ENCODE measurements around the gene MIPOL1.
"Not testable (repeated sequence)": the region's sequence is repeated elsewhere in the genome, so short reads cannot be mapped to it uniquely, and the experiment has no call there.

Gene MIPOL1

GRCh38 chr14:37375566-37375965 lies 177.8 kb downstream of the MIPOL1 start:
- Histone ChIP-seq H4K91ac (ENCODE audit: low read depth, low read length, poor library complexity) (no peak overlapping the region), H2AK5ac (ENCODE audit: low read depth, low read length) (no peak overlapping the region), H2BK5ac (ENCODE audit: low read length) (no peak overlapping the region), H3K36me3 (replicated peaks in 1 of 2; ENCODE audit: control insufficient read depth in 2 of 2, insufficient read depth in 2 of 2, low read length in 2 of 2) (no peaks in the 10 kb centered on the region), H3K27me3 (ENCODE audit: control insufficient read depth in 3 of 3, insufficient read depth in 3 of 3, low read depth in 1 of 3, low read length in 3 of 3) (no peaks in the 10 kb centered on the region), H2BK15ac (ENCODE audit: low read length) (no peak overlapping the region), H3K9ac (ENCODE audit: low read depth, low read length, poor library complexity) (no peak overlapping the region), H3K23ac (ENCODE audit: low read depth, low read length, poor library complexity) (no peak overlapping the region), H2BK12ac (ENCODE audit: low read length) (no peak overlapping the region), H3K9me3 (replicated peaks in 1 of 2; ENCODE audit: control insufficient read depth in 2 of 2, insufficient read depth in 1 of 2, low read depth in 1 of 2, low read length in 2 of 2) (no peaks in the 10 kb centered on the region), H3K27ac (replicated peaks; ENCODE audit: low read length) (no peak overlapping the region), H3K79me1 (ENCODE audit: low read depth, low read length) (no peaks in the 10 kb centered on the region), H4K8ac (ENCODE audit: low read depth, low read length) (no peak overlapping the region), H3K18ac (ENCODE audit: low read length) (no peak overlapping the region), H3K14ac (ENCODE audit: low read length) (no peak overlapping the region), H3K4me3 (ENCODE audit: low read length in 2 of 2) (no peak overlapping the region), H2BK120ac (ENCODE audit: low read depth, low read length) (no peak overlapping the region), H3K4ac (ENCODE audit: low read length) (no peak overlapping the region), H3K4me1 (ENCODE audit: control insufficient read depth in 2 of 2, insufficient read depth in 1 of 2, low read depth in 1 of 2, low read length in 2 of 2) (no peaks in the 10 kb centered on the region), H3K4me2 (ENCODE audit: insufficient read depth, low read length, poor library complexity, severe bottlenecking) (no peak overlapping the region), H2AFZ (ENCODE audit: low read length) (no peak overlapping the region)
- DNase-seq (ENCODE audit: low spot score), result no peak

DNA sequence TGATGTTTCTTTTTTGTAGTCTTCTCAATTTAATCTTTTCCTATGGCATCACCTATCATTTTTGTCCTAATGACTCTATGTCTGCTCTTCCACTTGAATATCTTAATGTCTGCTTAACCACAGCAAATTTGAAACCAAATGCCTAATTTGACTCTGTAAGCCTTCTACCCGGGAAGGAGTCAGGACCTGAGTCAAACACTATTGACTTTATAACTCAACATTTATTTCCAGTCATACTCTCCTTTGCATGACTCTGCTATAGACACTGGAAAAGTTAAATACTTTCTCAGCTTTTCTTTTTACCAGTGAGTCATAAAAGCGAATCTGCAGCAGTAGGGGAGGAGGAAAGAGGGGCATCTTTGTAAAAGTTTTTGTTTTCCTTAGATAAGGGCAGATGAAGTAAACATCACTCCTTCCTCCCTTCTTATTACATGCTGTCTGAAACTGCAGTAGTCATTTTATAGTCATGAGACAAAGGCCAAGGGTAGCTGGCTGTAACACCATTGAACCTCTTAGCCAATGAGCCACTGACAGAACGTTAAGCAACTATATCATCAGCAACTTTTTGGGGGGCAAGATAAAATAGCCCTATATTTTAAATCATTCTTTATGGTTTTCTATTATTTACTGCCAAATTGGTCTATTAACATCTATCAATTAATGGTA lies 179.3 kb downstream of the MIPOL1 start:
- Histone ChIP-seq H3K79me1 (ENCODE audit: low read depth, low read length) (no peaks in the 10 kb centered on the region), H3K9ac (ENCODE audit: low read depth, low read length, poor library complexity) (no peak overlapping the region), H3K9me3 (replicated peaks in 1 of 2; ENCODE audit: control insufficient read depth in 2 of 2, insufficient read depth in 1 of 2, low read depth in 1 of 2, low read length in 2 of 2) (no peaks in the 10 kb centered on the region), H3K4me1 (ENCODE audit: control insufficient read depth in 2 of 2, insufficient read depth in 1 of 2, low read depth in 1 of 2, low read length in 2 of 2) (no peaks in the 10 kb centered on the region), H3K27me3 (ENCODE audit: control insufficient read depth in 3 of 3, insufficient read depth in 3 of 3, low read depth in 1 of 3, low read length in 3 of 3) (no peaks in the 10 kb centered on the region), H3K14ac (ENCODE audit: low read length) (no peak overlapping the region), H3K27ac (replicated peaks; ENCODE audit: low read length) (no peak overlapping the region), H3K36me3 (replicated peaks in 1 of 2; ENCODE audit: control insufficient read depth in 2 of 2, insufficient read depth in 2 of 2, low read length in 2 of 2) (no peaks in the 10 kb centered on the region), H3K23ac (ENCODE audit: low read depth, low read length, poor library complexity) (no peak overlapping the region), H2BK5ac (ENCODE audit: low read length) (no peak overlapping the region), H4K8ac (ENCODE audit: low read depth, low read length) (no peak overlapping the region), H2BK12ac (ENCODE audit: low read length) (no peak overlapping the region), H2BK15ac (ENCODE audit: low read length) (no peak overlapping the region), H2AK5ac (ENCODE audit: low read depth, low read length) (no peak overlapping the region), H2AFZ (ENCODE audit: low read length) (no peak overlapping the region), H3K4ac (ENCODE audit: low read length) (no peak overlapping the region), H4K91ac (ENCODE audit: low read depth, low read length, poor library complexity) (no peak overlapping the region), H3K4me3 (ENCODE audit: low read length in 2 of 2) (no peak overlapping the region), H2BK120ac (ENCODE audit: low read depth, low read length) (no peak overlapping the region), H3K4me2 (ENCODE audit: insufficient read depth, low read length, poor library complexity, severe bottlenecking) (no peak overlapping the region), H3K18ac (ENCODE audit: low read length) (no peak overlapping the region)
- no peak for DNase-seq (ENCODE audit: low spot score)
- WGBS, 2 donors (ENCODE audit: extremely low coverage in 2 of 2, insufficient read length in 2 of 2, insufficient replicate concordance in 1 of 2), result no CpG with 5 or more reads among the region's 3 CpGs

DNA sequence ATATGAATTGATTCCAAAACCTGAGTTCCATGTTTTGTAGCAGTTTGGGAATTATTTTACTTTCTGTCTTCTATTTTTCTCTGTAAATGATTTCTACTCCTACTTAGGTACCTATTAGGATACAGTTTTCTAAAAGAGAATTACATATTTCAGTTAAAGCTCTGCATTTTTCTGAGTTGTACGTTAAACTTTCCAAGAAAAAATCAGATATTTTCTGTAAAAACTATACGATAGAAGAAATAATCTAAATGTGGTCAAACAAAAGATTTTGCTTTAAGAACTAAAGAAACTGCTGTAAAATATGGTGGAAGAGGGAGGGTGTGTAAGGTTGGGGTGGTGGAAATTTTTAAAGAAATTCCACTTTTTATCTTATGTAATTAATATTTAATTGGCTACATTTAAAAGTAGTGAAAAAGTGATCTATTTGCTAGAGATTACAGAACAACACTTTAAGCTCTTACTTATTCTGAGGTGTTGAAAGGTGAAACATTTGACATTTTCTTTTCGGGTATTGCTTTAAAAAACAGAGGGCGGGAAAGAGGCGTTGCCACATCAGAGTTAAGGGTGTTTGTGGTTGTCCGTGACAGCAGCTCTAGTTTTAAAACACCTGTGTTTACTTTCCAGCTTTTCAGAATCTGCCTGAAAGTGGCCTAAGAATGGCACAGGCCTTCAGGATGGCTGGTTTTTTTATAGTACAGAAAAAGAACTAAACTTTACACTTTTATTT lies 187.3 kb downstream of the MIPOL1 start:
- H2AFZ ChIP-seq (ENCODE audit: low read length), result no peak overlapping the region
- no peak overlapping the region for H4K91ac ChIP-seq (ENCODE audit: low read depth, low read length, poor library complexity)
- no peak overlapping the region for H2AK5ac ChIP-seq (ENCODE audit: low read depth, low read length)
- H2BK120ac ChIP-seq (ENCODE audit: low read depth, low read length), result no peak overlapping the region
- H3K36me3 ChIP-seq (replicated peaks in 1 of 2; ENCODE audit: control insufficient read depth in 2 of 2, insufficient read depth in 2 of 2, low read length in 2 of 2), result no peaks in the 10 kb centered on the region
- H3K4me1 ChIP-seq (ENCODE audit: control insufficient read depth in 2 of 2, insufficient read depth in 1 of 2, low read depth in 1 of 2, low read length in 2 of 2), result no peaks in the 10 kb centered on the region
- no CpG with 5 or more reads among the region's 6 CpGs for WGBS, 2 donors (ENCODE audit: extremely low coverage in 2 of 2, insufficient read length in 2 of 2, insufficient replicate concordance in 1 of 2)
- H3K9me3 ChIP-seq (replicated peaks in 1 of 2; ENCODE audit: control insufficient read depth in 2 of 2, insufficient read depth in 1 of 2, low read depth in 1 of 2, low read length in 2 of 2), result no peaks in the 10 kb centered on the region
- no peak overlapping the region for H3K9ac ChIP-seq (ENCODE audit: low read depth, low read length, poor library complexity)
- H3K4ac ChIP-seq (ENCODE audit: low read length), result no peak overlapping the region
- H3K4me3 ChIP-seq (ENCODE audit: low read length in 2 of 2), result no peak overlapping the region
- DNase-seq (ENCODE audit: low spot score), result no peak
- no peaks in the 10 kb centered on the region for H3K27me3 ChIP-seq (ENCODE audit: control insufficient read depth in 3 of 3, insufficient read depth in 3 of 3, low read depth in 1 of 3, low read length in 3 of 3)
- H3K79me1 ChIP-seq (ENCODE audit: low read depth, low read length), result no peaks in the 10 kb centered on the region
- no peak overlapping the region for H3K23ac ChIP-seq (ENCODE audit: low read depth, low read length, poor library complexity)
- no peak overlapping the region for H3K27ac ChIP-seq (replicated peaks; ENCODE audit: low read length)
- H2BK5ac ChIP-seq (ENCODE audit: low read length), result no peak overlapping the region
- H3K4me2 ChIP-seq (ENCODE audit: insufficient read depth, low read length, poor library complexity, severe bottlenecking), result no peak overlapping the region
- no peak overlapping the region for H4K8ac ChIP-seq (ENCODE audit: low read depth, low read length)
- H2BK15ac ChIP-seq (ENCODE audit: low read length), result no peak overlapping the region
- no peak overlapping the region for H3K14ac ChIP-seq (ENCODE audit: low read length)
- no peak overlapping the region for H3K18ac ChIP-seq (ENCODE audit: low read length)
- H2BK12ac ChIP-seq (ENCODE audit: low read length), result no peak overlapping the region

DNA sequence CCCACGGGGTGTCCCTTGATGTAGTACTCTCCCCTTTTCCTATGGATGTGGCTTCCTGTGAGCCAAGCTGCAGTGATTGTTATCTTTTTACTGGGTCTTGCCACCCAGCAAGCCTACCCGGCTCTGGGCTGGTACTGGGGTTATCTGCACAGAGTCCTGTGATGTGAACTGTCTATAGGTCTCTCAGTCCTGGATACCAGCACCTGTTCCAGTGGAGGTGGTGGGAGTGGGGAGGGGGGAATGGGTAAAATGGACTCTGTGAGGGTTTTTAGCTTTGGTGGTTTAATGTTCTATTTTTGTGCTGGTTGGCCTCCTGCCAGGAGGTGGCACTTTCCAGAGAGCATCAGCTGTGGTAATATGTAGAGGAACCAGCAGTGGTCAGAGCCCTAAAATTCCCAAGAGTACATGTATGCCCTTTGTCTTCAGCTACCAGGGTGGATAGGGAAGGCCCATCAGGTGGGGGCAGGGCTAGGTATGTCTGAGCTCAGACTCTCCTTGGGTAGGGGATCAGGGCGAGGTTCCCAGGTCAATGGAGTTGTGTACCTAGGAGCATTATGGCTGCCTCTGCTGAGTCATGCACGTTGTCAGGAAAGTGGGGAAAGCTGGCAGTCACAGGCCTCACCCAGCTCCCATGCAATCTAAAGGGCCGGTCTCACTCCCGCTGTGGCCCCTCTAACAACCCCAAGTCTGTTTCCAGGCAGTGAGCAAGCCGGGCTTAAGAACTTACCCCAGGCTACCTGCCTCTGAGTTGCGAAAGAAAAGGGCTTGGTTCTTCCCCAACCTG lies 199.6 kb downstream of the MIPOL1 start:
- H3K27me3 ChIP-seq (ENCODE audit: control insufficient read depth in 3 of 3, insufficient read depth in 3 of 3, low read depth in 1 of 3, low read length in 3 of 3); H3K4me1 ChIP-seq (ENCODE audit: control insufficient read depth in 2 of 2, insufficient read depth in 1 of 2, low read depth in 1 of 2, low read length in 2 of 2); H2BK5ac ChIP-seq (ENCODE audit: low read length); H4K91ac ChIP-seq (ENCODE audit: low read depth, low read length, poor library complexity); DNase-seq (ENCODE audit: low spot score); H3K18ac ChIP-seq (ENCODE audit: low read length); H3K79me1 ChIP-seq (ENCODE audit: low read depth, low read length); H2BK15ac ChIP-seq (ENCODE audit: low read length); H3K4ac ChIP-seq (ENCODE audit: low read length); H2BK120ac ChIP-seq (ENCODE audit: low read depth, low read length); H3K14ac ChIP-seq (ENCODE audit: low read length); H3K4me3 ChIP-seq (ENCODE audit: low read length in 2 of 2); H3K36me3 ChIP-seq (replicated peaks in 1 of 2; ENCODE audit: control insufficient read depth in 2 of 2, insufficient read depth in 2 of 2, low read length in 2 of 2); H2BK12ac ChIP-seq (ENCODE audit: low read length); H2AFZ ChIP-seq (ENCODE audit: low read length); H3K9me3 ChIP-seq (replicated peaks in 1 of 2; ENCODE audit: control insufficient read depth in 2 of 2, insufficient read depth in 1 of 2, low read depth in 1 of 2, low read length in 2 of 2); H3K27ac ChIP-seq (replicated peaks; ENCODE audit: low read length); H3K4me2 ChIP-seq (ENCODE audit: insufficient read depth, low read length, poor library complexity, severe bottlenecking); H4K8ac ChIP-seq (ENCODE audit: low read depth, low read length); H3K9ac ChIP-seq (ENCODE audit: low read depth, low read length, poor library complexity); H3K23ac ChIP-seq (ENCODE audit: low read depth, low read length, poor library complexity); H2AK5ac ChIP-seq (ENCODE audit: low read depth, low read length): not testable (repeated sequence)
- WGBS, 2 donors (ENCODE audit: extremely low coverage in 2 of 2, insufficient read length in 2 of 2, insufficient replicate concordance in 1 of 2), result no CpG with 5 or more reads among the region's 8 CpGs
